Upper lobe of left lung (tissue), 6 donors: ENCODE measurements around the gene SEC22A. TPM values are rescaled to one million over a fixed set of nuclear protein-coding genes. Genes with fewer than 3 reads are reported as not detected.

Source experiments
- ATAC-seq, 2 donors: fragments of 200-7000 bp; cut with Tn5 transposase; one replicate each; pipeline ENCODE4 v1.9.1; 2022; ENCODE audit warnings: mild to moderate bottlenecking in 2 of 2, moderate library complexity in 2 of 2; ENCODE audit not compliant: low FRiP score in 2 of 2
- DNase-seq, 2 donors: peaks; one replicate each; pipeline ENCODE4 v3.0.0-alpha.2; 2019 to 2020
- H3K27ac ChIP-seq, 4 donors: fragments of 200-600 bp; sonication (generic); one replicate each; pipeline ENCODE4 v1.5.1; 2016 to 2019
- H3K27me3 ChIP-seq, 4 donors: fragments of 200-600 bp; sonication (generic); one replicate each; pipeline ENCODE4 v1.5.1; 2017 to 2019
- H3K36me3 ChIP-seq, 4 donors: fragments of 200-600 bp; sonication (generic); one replicate each; pipeline ENCODE4 v1.5.1; 2016 to 2019
- H3K4me1 ChIP-seq, 4 donors: fragments of 200-600 bp; sonication (generic); one replicate each; pipeline ENCODE4 v1.5.1; 2018 to 2019
- H3K4me3 ChIP-seq, 4 donors: fragments of 200-600 bp; sonication (generic); one replicate each; pipeline ENCODE4 v1.5.1; 2017 to 2019; ENCODE audit warnings: mild to moderate bottlenecking in 2 of 4, moderate library complexity in 1 of 4
- H3K9me3 ChIP-seq, 4 donors: fragments of 200-600 bp; sonication (generic); one replicate each; pipeline ENCODE4 v1.5.1; 2018 to 2019
- EP300 ChIP-seq, 4 donors: sonication (generic); formaldehyde crosslinking; IDR thresholded peaks; one replicate each; pipeline ENCODE4 v1.5.1; 2017; ENCODE audit warnings: antibody characterized with exemption in 4 of 4, control low read depth in 2 of 4
- POLR2A ChIP-seq, 4 donors: fragments of 450-650 bp; IDR thresholded peaks; one replicate each; pipeline ENCODE4 v1.5.1; 2016 to 2017; ENCODE audit warnings: antibody characterized with exemption in 4 of 4, mild to moderate bottlenecking in 2 of 4
- POLR2AphosphoS5 ChIP-seq, 2 donors: sonication (generic); formaldehyde crosslinking; IDR thresholded peaks; one replicate each; pipeline ENCODE4 v1.5.1; 2017; ENCODE audit warnings: antibody characterized with exemption in 2 of 2
- WGBS, 2 donors: methylation state at CpG; one replicate each; pipeline ENCODE4 v1.1.5; 2017 to 2018; 5-methylcytosine and 5-hydroxymethylcytosine counted together
- total RNA-seq, 6 donors: library from RNA; depleted of rRNA in 4 of 6; stranded (reverse); fragments of >200 nt in 4 of 6; gene quantifications; one replicate each; pipeline versions ENCODE4 v1.1.0 to v1.2.1, GENCODE V29; 2016 to 2021
- TF ChIP-seq, protein P1 (sequence below), 6 experiments: fragments of 450-650 bp in 4 of 6; fragments of 200-600 bp in 2 of 6; sonication (generic) in 2 of 6; IDR thresholded peaks; one replicate each; pipeline ENCODE4 v1.5.1; 2016 to 2019; ENCODE audit warnings: antibody characterized with exemption in 6 of 6
- donor health status: DM: no; HTN: no; CAD: no; lungs with moderate emphysema.
- donor health status: DM: no; HTN: yes; CAD: no; lungs with severe emphysema.

Gene SEC22A
- total RNA-seq, 6 donors from 2014 or later, result 5.5 to 22.5 (median 12.3) TPM

GRCh38 chr3:123163141-123163540, 38.6 kb upstream of the SEC22A start:
- Histone ChIP-seq H3K36me3 (peaks cover 3 to 86% (median 31%) of the 10 kb centered on the region in 4 donors), H3K27ac (no peak overlapping the region), H3K9me3 (no peaks in the 10 kb centered on the region), H3K4me3 (no peak overlapping the region), H3K27me3 (no peaks in the 10 kb centered on the region), H3K4me1 (peaks cover 0 to 6% (median 2%) of the 10 kb centered on the region in 4 donors)
- DNase-seq, result no peak
- ATAC-seq, result no peak
- TF ChIP-seq, protein P1, sequence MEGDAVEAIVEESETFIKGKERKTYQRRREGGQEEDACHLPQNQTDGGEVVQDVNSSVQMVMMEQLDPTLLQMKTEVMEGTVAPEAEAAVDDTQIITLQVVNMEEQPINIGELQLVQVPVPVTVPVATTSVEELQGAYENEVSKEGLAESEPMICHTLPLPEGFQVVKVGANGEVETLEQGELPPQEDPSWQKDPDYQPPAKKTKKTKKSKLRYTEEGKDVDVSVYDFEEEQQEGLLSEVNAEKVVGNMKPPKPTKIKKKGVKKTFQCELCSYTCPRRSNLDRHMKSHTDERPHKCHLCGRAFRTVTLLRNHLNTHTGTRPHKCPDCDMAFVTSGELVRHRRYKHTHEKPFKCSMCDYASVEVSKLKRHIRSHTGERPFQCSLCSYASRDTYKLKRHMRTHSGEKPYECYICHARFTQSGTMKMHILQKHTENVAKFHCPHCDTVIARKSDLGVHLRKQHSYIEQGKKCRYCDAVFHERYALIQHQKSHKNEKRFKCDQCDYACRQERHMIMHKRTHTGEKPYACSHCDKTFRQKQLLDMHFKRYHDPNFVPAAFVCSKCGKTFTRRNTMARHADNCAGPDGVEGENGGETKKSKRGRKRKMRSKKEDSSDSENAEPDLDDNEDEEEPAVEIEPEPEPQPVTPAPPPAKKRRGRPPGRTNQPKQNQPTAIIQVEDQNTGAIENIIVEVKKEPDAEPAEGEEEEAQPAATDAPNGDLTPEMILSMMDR (IDR thresholded peaks at IDR 0.05), result no peak
- TF ChIP-seq POLR2AphosphoS5 (IDR thresholded peaks at IDR 0.05), result no peak
- no peak for TF ChIP-seq POLR2A (IDR thresholded peaks at IDR 0.05)
- TF ChIP-seq EP300 (IDR thresholded peaks at IDR 0.05), result no peak
- 87% methylated on average over 4 of the region's 4 CpGs for WGBS, 2 donors

DNA sequence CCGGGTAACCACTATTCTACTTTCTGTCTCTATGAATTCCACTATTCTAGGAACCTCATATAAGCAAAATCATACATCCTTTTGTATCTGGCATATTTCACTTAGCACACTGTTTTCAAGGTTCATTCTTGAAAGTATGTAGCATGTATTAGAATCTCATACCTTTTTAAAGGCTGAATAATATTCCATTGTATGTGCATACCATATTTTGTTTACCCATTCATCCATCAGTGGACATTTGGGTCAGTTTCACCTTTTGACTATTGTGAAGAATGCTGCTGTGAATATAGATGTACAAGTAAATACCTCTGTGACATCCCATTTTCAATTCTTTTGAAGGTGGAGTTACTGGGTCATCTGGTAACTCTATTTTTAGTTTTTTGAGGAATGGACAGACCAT, 36.6 kb upstream of the SEC22A start:
- TF ChIP-seq EP300 (IDR thresholded peaks at IDR 0.05) (no peak), POLR2AphosphoS5 (IDR thresholded peaks at IDR 0.05) (no peak), POLR2A (IDR thresholded peaks at IDR 0.05) (no peak)
- TF ChIP-seq, protein P1 (IDR thresholded peaks at IDR 0.05), result no peak
- H3K36me3 ChIP-seq, result peaks cover 3 to 66% (median 26%) of the 10 kb centered on the region in 4 donors
- WGBS, 2 donors, result 100% methylated on average over 1 of the region's 1 CpG
- H3K9me3 ChIP-seq, result no peaks in the 10 kb centered on the region
- H3K4me3 ChIP-seq, result no peak overlapping the region
- no peaks in the 10 kb centered on the region for H3K27me3 ChIP-seq
- no peak for DNase-seq
- ATAC-seq, result no peak
- no peak overlapping the region for H3K27ac ChIP-seq
- H3K4me1 ChIP-seq, result no peaks in the 10 kb centered on the region

GRCh38 chr3:123167686-123168085, 34.1 kb upstream of the SEC22A start:
- no peak for TF ChIP-seq POLR2AphosphoS5 (IDR thresholded peaks at IDR 0.05)
- TF ChIP-seq POLR2A (IDR thresholded peaks at IDR 0.05), result no peak
- TF ChIP-seq, protein P1 (IDR thresholded peaks at IDR 0.05), result no peak
- TF ChIP-seq EP300 (IDR thresholded peaks at IDR 0.05), result no peak
- no peak overlapping the region for H3K27ac ChIP-seq
- no peak for DNase-seq
- 94 to 99% methylated on average over 2 of the region's 2 CpGs for WGBS, 2 donors
- no peak overlapping the region for H3K4me3 ChIP-seq
- no peaks in the 10 kb centered on the region for H3K4me1 ChIP-seq
- no peaks in the 10 kb centered on the region for H3K27me3 ChIP-seq
- H3K9me3 ChIP-seq, result no peaks in the 10 kb centered on the region
- no peak for ATAC-seq
- peaks cover 3 to 42% (median 13%) of the 10 kb centered on the region in 4 donors for H3K36me3 ChIP-seq

- Histone ChIP-seq H3K27me3 (no peaks in the 10 kb centered on the region), H3K4me1 (no peaks in the 10 kb centered on the region), H3K27ac (no peak overlapping the region), H3K9me3 (no peaks in the 10 kb centered on the region), H3K4me3 (no peak overlapping the region), H3K36me3 (peaks cover 3 to 38% (median 11%) of the 10 kb centered on the region in 4 donors)
- ATAC-seq (no peak), DNase-seq (no peak)
- TF ChIP-seq POLR2AphosphoS5 (IDR thresholded peaks at IDR 0.05), result no peak
- no peak for TF ChIP-seq POLR2A (IDR thresholded peaks at IDR 0.05)
- no peak for TF ChIP-seq EP300 (IDR thresholded peaks at IDR 0.05)
- TF ChIP-seq, protein P1 (IDR thresholded peaks at IDR 0.05), result no peak
Observed at GRCh38 chr3:123168122-123168521, 33.6 kb upstream of the SEC22A start.

DNA sequence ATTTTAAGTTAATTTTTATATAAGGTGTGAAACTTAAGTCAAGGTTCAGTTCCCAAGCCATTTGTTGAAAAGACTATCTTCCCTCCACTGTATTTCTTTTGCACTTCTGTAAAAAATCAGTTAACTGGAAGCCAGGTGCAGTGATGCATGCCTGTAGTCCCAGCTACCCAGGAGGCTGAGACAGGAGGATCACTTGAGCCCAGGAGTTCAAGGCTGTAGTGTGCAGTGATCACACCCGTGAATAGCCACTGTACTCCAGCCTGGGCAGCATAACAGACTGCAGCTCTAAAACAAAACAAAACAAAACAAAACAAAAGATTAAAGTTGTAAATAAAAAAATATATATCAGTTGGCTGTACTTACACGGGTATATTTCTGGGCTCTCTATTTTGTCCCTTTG, 33.1 kb upstream of the SEC22A start:
- no peak for DNase-seq
- Histone ChIP-seq H3K9me3 (no peaks in the 10 kb centered on the region), H3K27ac (no peak overlapping the region), H3K27me3 (no peaks in the 10 kb centered on the region), H3K4me3 (no peak overlapping the region), H3K4me1 (no peaks in the 10 kb centered on the region), H3K36me3 (peaks cover 3 to 33% (median 10%) of the 10 kb centered on the region in 4 donors)
- 77 to 82% methylated on average over 2 of the region's 2 CpGs for WGBS, 2 donors
- no peak for ATAC-seq
- no peak for TF ChIP-seq POLR2AphosphoS5 (IDR thresholded peaks at IDR 0.05)
- TF ChIP-seq, protein P1 (IDR thresholded peaks at IDR 0.05), result no peak
- no peak for TF ChIP-seq EP300 (IDR thresholded peaks at IDR 0.05)
- TF ChIP-seq POLR2A (IDR thresholded peaks at IDR 0.05), result no peak
